GM18519 (cell line): ENCODE results near the gene PLSCR2.
"Not testable (repeated sequence)": the region's sequence is repeated elsewhere in the genome, so short reads cannot be mapped to it uniquely, and the experiment has no call there.

ENCODE experiments used
- ATAC-seq: cut with Tn5 transposase; IDR thresholded peaks from one replicate; pipeline ENCODE4 v1.9.1; 2021; ENCODE audit warnings: mild to moderate bottlenecking, moderate library complexity; ENCODE audit not compliant: unreplicated experiment, low FRiP score

Gene PLSCR2

DNA sequence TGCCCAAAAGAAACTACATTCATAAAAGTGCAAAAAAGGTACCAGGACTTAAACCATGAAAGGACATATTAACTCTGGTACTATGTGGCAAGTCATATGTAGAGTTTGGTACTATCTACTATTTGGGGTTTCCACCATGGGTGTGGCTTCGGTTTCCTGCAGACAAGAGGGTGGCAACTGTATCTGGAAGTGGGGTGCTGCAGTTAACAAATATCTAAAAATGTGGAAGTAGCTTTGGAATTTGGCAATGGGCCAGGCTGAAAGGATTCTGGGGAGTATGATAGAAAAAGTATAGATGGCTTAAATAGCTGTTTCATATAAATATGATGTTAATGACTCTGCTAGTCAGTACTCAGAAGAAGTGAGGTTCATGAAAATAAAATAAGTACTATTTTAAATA lies 44.0 kb downstream of the PLSCR2 start:
- no peak for ATAC-seq

GRCh38 chr3:146421819-146422759 lies 47.3 kb downstream of the PLSCR2 start:
- no peak for ATAC-seq

GRCh38 chr3:146416366-146416765 lies 53.0 kb downstream of the PLSCR2 start:
- ATAC-seq, result no peak

DNA sequence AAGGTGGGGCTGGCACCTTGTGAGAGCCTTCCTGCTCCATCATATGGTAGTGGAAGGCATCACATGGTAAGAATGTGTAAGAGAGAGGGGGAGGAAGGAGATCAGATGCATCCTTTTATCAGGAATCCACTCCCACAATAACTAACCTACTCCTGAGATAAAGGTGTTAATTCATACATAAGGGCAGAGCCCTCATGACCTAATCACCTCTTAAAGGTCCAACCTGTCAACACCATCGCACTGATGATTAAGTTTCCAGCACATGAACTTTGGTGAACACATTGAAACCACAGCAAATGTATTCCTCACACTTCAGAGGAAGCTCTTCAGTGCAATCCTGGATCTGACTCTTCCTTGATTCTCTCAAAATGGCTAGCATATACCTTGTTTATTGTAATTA lies 55.4 kb downstream of the PLSCR2 start:
- ATAC-seq, result no peak

- not testable (repeated sequence) for ATAC-seq
Measured at GRCh38 chr3:146412711-146413110, 56.6 kb downstream of the PLSCR2 start.

DNA sequence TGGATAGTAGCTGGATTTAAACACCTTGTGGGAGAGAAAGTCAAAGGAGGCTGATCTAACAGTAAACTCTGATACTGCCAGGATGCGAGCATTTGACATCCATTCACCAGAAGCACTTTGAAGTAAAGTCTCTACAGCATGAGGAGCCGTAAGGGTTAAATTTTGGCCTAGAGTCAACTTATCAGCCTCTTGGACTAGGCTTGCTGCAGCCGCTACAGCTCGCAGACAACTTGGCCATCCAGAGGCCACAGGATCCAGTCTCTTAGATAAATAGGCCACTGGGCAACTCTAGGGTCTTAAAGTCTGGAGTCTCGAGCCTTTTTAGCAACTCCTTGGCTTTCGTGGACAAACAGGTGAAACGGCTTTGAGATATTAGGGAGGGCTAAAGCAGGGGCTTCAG lies 61.4 kb downstream of the PLSCR2 start:
- no peak for ATAC-seq

- no peak for ATAC-seq
Measured at GRCh38 chr3:146404436-146404835, 64.9 kb downstream of the PLSCR2 start.

DNA sequence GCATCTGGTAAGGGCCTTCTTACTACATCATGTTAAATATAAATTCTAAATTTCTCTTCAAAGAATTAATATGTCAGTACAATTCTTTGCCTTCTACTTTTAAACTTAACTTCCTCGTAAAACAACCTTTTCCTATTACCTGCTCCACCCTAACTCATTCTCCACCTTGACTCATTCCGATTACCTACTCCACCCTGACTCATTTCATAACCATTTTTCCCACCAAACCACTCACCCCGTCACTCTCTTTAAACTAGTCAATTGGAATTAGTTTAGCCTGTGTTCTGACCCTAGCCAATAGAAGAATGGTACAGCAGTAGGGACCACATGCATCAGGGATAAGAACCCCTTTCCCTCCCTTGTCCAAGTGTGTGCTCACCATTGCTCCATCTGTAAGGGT lies 65.6 kb downstream of the PLSCR2 start:
- no peak for ATAC-seq

DNA sequence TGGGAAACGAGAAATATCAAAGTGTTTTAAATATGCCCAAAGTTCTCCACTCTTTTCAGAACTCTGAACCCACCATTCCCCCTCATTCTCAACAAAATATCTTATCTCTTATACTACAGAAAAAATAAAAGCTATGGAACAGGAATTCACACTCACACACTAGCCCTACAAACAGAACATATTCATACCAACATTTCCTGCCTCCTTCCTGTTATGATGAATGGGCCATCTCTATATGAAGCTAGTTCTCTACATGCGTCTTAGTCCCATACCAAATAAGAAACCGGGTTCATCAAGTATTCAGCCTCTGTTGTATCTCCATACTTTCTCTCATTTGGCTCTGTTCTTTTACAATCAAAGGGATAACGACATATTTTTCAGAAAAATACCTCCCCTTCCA lies 72.6 kb downstream of the PLSCR2 start:
- ATAC-seq, result no peak

DNA sequence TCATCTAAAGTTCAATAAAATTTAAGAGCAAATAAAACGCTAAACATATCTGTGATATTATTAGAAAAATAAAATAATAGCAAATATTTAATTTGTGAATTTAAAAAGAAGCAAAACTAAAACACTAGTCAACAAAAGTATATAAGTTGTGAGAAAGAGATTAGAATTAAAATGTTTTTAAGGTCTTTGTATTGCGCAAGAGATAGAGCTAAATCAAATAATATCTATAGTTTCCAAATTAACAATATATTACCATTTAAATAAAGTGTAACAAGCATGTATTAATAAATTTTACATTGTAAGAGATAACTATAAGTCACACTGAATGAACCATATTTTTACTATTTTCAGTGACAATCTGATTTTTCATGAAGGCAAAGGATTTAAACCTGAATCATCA lies 74.2 kb downstream of the PLSCR2 start:
- no peak for ATAC-seq

DNA sequence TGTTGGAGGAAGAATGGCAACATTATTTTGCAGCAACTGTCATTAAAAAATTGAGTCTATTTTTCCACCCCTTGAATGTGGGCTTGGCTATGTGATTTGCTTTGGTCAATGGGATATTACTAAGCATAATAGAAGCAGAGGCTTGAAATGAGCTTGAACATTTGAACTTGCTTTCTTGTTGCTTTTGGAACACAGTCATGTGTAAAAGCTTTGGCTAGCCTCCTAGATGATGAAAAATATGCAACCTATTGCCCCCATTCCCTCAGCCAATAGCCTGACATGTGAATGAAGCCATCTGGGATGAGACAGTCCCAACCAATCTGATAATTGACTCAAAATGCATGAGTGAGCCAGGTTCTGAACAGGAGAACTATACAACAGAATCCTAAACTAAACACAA lies 78.4 kb downstream of the PLSCR2 start:
- ATAC-seq, result no peak

DNA sequence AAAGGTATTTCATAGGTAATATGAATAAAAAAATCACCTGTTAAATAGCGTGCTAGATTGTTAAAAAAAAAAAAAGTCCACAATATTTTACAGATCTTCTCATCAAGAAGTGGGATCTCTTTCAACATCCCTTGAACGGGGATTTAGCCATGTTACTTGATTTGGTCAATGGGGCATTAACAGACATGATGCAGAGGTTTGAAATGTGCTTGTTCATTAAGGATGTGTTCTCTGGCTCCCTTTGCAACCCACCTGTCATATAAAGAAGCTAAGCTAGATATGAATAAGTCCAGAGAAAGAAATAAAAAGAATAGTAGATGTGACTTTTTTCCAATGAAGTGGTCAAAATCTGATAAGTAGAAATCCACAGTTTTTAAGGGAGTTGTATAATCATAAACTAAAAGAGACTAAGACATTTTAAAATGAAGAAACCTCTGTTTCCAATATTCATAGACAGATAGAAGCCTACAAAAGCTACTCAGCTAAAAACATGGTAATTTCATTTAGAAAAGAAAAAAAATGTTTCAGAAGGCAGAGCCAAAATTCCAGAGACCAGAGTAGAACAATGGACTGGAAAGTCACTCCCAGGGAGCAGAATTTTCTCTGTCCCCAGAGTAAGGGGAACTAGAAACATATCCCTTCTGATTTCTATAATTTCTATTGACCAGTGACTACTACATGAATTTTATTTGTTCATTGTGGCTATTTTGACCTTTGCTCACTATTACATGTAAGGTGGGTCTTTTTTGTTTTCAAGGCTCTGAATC lies 79.2 kb downstream of the PLSCR2 start:
- ATAC-seq, result no peak

- ATAC-seq, result no peak
Measured at GRCh38 chr3:146387566-146387965, 81.8 kb downstream of the PLSCR2 start.

GRCh38 chr3:146386936-146387335 lies 82.4 kb downstream of the PLSCR2 start:
- ATAC-seq, result no peak

- no peak for ATAC-seq
Measured at GRCh38 chr3:146384786-146385185, 84.6 kb downstream of the PLSCR2 start.
